GM12892 (cell line): ENCODE data around the gene CYB5A.

ENCODE experiments used
- POLR2AphosphoS5 ChIP-seq: IDR thresholded peaks from 2 replicates; pipeline ENCODE4 v1.6.1; 2011; ENCODE audit warnings: low read depth, low read length, control low read depth
- TAF1 ChIP-seq: IDR thresholded peaks from 2 replicates; pipeline ENCODE4 v1.6.1; 2011; ENCODE audit warnings: low read depth, mild to moderate bottlenecking, control low read depth, low read length, borderline replicate concordance

DNA sequence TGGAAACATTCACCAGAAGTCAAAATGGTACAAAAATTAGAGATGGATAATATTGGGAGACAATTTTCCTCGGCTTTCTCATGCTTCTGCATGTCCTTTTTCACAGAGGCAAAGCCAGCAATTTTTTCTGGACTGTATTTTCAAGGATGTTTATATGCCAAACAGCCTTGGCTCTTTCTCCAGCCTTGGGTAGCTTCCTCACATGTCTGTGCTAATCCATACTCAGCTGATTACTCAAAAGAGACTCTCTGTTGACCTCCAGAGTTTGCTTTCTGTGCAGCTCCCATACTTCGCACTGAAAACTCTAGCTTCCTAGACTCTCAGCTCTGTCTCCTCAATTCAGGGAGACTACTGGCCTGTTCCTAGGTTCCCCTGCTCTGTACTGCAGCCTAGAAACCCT is 34.5 kb upstream of the CYB5A start:
- no peak for TF ChIP-seq POLR2AphosphoS5
- no peak for TF ChIP-seq TAF1
